ENCODE results near the gene SUN5. TPM values are rescaled to one million over a fixed set of nuclear protein-coding genes. Genes with fewer than 3 reads are reported as not detected.

The SUN5 gene
- total RNA-seq, 1 experiment from 2014 or later, result not detected

- TF ChIP-seq CTCF (conservative IDR thresholded peaks at IDR 0.05), result no peak
- Mint-ChIP-seq H3K9me3 (peaks cover 2 to 4% of the 10 kb centered on the region in 2 experiments; a peak in 2 of 5 replicates), H3K4me3 (no peak within 1 kb of the TSS), H3K27ac (no peak within 1 kb of the TSS), H3K4me1 (peaks cover 0 to 2% of the 10 kb centered on the region in 2 experiments; a peak in 1 of 4 replicates), H3K36me3 (ENCODE audit: insufficient read depth in 1 of 3, low read depth in 3 of 3) (no peaks in the 10 kb centered on the region), H3K27me3 (ENCODE audit: low read depth) (peaks cover 17% of the 10 kb centered on the region)
- no peak within 1 kb of the TSS for H3K4me2 ChIP-seq (ENCODE audit: insufficient read depth, insufficient read length, low read length)
- no peak within 1 kb of the TSS for H2AFZ ChIP-seq (ENCODE audit: low read length)
- no peak within 1 kb of the TSS for H3K23ac ChIP-seq (ENCODE audit: insufficient read length, low read depth, low read length)
- no peak within 1 kb of the TSS for H3K14ac ChIP-seq (ENCODE audit: insufficient read depth, low read length)
- no peaks in the 10 kb centered on the region for H3K79me2 ChIP-seq (ENCODE audit: insufficient read depth, low read length)
- H2BK15ac ChIP-seq (ENCODE audit: low read depth, low read length), result no peak within 1 kb of the TSS
- no peak within 1 kb of the TSS for H2BK5ac ChIP-seq (ENCODE audit: insufficient read length, low read length)
- H3K4ac ChIP-seq (ENCODE audit: low read depth, low read length), result no peak within 1 kb of the TSS
- H2BK20ac ChIP-seq (ENCODE audit: low read depth, low read length, poor library complexity, severe bottlenecking), result no peak within 1 kb of the TSS
- H2BK12ac ChIP-seq (ENCODE audit: insufficient read length, low read depth, low read length), result no peak within 1 kb of the TSS
- no peak within 1 kb of the TSS for H4K91ac ChIP-seq (ENCODE audit: insufficient read length, low read depth, low read length)
- no peak within 1 kb of the TSS for H3K18ac ChIP-seq (ENCODE audit: insufficient read length, low read depth, low read length)
- H4K5ac ChIP-seq (ENCODE audit: insufficient read length, low read depth, low read length), result no peak within 1 kb of the TSS
- no peaks in the 10 kb centered on the region for H3K27me3 ChIP-seq (ENCODE audit: insufficient read depth, low read length)
- H3K4me1 ChIP-seq (ENCODE audit: insufficient read depth, low read length), result no peaks in the 10 kb centered on the region
- no peak within 1 kb of the TSS for H4K8ac ChIP-seq (replicated peaks; ENCODE audit: insufficient read length, low read depth, low read length)
- H3T11ph ChIP-seq (ENCODE audit: low read length), result no peak within 1 kb of the TSS
- no peaks in the 10 kb centered on the region for H3K23me2 ChIP-seq (ENCODE audit: insufficient read length, low read depth, low read length, poor library complexity, severe bottlenecking)
- no peak within 1 kb of the TSS for H3K27ac ChIP-seq (ENCODE audit: insufficient read length, low read depth, low read length)
- H2AK5ac ChIP-seq (ENCODE audit: insufficient read length, low read length), result no peak within 1 kb of the TSS
- no peak within 1 kb of the TSS for H3K56ac ChIP-seq (ENCODE audit: insufficient read length, low read depth, low read length)
- no peak within 1 kb of the TSS for H2BK120ac ChIP-seq (ENCODE audit: low read depth, low read length, poor library complexity, severe bottlenecking)
- H3K9ac ChIP-seq (ENCODE audit: extremely low read depth, insufficient read length, low read length), result no peak within 1 kb of the TSS
- H4K20me1 ChIP-seq (ENCODE audit: control insufficient read depth, insufficient read depth, insufficient read length), result no peaks in the 10 kb centered on the region
- WGBS (ENCODE audit: extremely low coverage, insufficient read length, low lambda C conversion rate), result no CpG with 5 or more reads among the region's 10 CpGs
- no peak for DNase-seq
- H3K9me3 ChIP-seq (ENCODE audit: control insufficient read depth, low read depth, low read length), result no peaks in the 10 kb centered on the region
- H3K79me1 ChIP-seq (ENCODE audit: insufficient read depth, low read depth, low read length, poor library complexity, severe bottlenecking), result no peaks in the 10 kb centered on the region
These were observed 27.3 kb upstream of the SUN5 start, which contains the start of gene BPIFB6 for GRCh38 chr20:33031531-33031930. TSS of gene BPIFB6 (plus strand) at chr20:33031648. CDS start at chr20:33031648, 0 bp downstream.
